HG03280 (cell line): Measurements from ENCODE around the gene DYRK2.

Experiments used
- ATAC-seq: cut with Tn5 transposase; IDR thresholded peaks from one replicate; pipeline ENCODE4 v1.9.1; 2021; ENCODE audit warnings: mild to moderate bottlenecking, moderate library complexity; ENCODE audit not compliant: unreplicated experiment

Gene DYRK2

DNA sequence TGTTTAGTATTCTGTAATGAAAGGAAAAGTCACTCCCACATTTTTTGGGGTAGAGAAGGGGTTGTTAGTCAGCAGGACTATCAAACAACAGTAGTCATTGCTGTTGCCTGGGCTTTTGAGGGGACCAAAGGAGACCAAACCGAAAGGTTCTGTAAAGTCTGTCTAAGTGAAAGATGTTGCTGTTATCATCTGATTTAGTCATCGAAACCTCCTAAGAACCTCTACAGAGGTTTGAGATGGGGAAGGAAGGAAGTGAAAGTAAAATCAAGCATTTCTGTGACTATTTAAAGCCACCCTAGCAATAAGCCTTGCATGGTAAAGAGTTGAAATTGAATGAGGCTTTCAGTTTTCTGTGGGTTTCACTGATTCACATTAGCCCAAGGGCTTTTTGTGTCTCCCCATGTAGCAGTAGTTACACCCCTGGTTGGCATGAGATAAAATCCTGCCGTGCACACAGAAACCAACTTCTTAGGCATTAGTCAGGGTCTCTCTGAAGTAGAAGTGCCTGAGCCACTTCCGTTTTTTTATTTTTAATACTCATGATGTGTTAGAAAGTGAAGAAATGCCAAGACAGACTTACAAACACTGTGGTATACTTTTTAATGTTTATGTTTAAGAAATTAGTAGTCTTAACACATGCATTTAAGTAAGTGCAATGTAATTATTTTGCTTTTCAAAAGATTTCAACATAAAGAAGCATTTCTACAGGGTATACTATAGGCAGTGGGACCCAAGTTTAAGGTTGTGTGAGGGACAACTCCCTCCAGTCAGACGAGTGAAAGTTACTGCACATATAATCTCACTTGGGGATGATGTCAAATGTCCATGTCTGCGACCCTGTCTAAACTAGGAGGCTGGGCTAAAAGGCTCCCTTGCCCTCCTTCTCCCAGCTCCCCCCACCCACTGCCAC, 50.4 kb downstream of the DYRK2 start:
- peak; percentile 98 for ATAC-seq

- no peak for ATAC-seq
Measured at GRCh38 chr12:67701121-67701520, 52.6 kb downstream of the DYRK2 start.

- no peak for ATAC-seq
Measured at GRCh38 chr12:67702136-67702535, 53.6 kb downstream of the DYRK2 start.

DNA sequence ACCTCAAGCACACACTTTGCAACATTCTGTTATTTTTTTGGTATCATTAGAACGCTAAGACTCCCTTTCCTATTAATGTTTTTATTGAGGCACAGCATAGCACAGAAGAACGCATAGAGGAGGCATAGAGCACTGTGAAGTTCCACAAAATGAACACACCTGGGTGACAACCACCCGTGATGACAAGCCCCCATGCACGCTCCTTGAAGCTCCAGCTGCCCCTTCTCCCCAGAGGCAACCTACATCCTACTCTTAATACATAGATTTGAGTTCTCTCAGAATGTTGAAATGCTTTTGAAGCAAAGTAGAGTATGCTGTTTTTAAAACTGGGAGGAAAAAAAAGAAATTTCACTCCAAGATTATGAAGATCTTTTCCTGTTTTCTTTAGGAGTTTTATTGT, 55.5 kb downstream of the DYRK2 start:
- ATAC-seq = no peak

- ATAC-seq = no peak
Measured at GRCh38 chr12:67705394-67706370, 57.1 kb downstream of the DYRK2 start.

DNA sequence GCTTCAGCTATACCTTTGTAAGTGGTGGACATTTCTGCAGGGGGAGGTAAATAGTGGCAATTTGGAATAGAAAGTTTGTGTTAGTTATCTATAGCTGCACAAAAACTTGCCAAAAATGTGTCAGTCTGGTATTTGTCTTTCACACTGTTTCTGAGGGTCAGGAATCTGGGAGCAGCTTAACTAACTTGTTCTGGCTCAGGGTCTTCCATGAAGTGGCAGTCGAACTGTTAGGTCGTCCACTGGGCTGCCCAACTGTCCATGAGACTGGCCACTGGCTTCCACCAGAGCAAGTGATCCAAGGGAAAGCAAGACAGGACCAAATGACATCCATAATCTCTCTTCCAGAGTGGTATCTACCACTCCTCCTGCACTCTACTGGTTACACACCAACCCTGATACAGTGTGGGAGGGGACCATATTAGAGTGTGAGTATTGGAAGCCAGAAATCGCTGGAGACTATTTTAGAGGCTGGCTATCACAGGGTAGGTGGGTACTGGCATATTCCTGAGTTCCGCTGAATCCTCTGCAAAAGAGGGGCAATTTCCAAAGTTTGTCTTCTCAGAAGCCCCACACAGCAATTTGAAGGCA, 60.9 kb downstream of the DYRK2 start:
- ATAC-seq = no peak

DNA sequence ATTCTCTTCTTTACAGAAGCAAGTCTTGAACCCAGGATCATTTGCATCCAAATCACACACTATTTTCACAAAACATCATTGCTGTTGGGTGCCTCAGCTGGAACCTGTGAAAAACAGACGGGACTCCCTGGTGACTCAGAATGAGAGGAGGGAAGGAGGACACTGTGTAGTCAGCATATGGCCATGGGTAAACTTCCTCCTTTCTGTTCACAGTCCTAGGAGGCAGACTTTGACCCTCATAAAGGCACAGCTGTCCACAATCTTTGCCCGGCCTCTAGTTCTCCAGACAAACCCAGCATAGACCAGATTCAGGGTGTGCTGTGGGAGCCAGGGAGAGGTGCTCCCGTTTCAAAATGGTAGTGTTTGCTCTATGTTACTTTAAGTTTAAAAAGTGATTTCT, 62.0 kb downstream of the DYRK2 start:
- peak; percentile 72 for ATAC-seq

DNA sequence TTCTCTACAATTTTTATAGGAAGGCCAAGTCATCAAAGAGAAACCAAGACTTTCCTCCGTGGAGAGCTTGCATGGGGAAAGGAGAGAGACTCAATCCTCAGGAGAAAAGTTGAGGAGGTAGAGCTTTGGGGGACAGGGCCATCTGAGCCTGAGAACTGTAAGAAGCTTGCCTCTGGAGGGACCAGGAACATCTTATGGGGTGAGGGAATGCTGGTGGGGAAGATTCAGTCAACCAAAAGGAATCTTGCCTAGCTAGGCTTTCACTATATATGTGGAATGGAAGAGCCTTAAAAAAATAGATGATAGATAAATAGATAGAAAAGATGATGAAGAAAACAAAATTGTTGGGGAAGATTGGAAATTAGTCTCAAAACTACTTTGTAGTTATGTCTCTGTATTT, 63.5 kb downstream of the DYRK2 start:
- ATAC-seq = no peak

DNA sequence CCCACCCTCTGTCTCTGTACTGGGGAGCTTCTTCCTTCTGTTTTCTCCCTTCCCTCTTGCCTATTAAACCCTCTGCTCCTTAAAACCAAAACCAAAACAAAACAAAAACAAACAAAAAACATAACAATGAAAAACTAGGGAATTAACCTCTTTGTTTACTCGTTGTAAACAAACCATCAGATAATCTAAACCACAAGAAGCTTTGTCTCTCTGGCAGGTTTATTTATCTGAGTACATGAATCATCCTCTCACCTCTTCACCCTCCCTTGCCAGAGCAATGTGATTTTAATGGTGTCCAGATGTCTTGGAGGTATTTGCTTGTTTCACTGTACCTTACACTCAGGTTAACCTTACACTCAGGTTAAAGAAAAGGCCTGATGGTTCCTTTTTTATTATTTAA, 66.1 kb downstream of the DYRK2 start:
- no peak for ATAC-seq
